Measurements from ENCODE around the gene EXOC3L1. TPM values are rescaled to one million over a fixed set of nuclear protein-coding genes. Genes with fewer than 3 reads are reported as not detected.

EXOC3L1 gene
- total RNA-seq, 2 experiments from 2014 or later = not detected

DNA sequence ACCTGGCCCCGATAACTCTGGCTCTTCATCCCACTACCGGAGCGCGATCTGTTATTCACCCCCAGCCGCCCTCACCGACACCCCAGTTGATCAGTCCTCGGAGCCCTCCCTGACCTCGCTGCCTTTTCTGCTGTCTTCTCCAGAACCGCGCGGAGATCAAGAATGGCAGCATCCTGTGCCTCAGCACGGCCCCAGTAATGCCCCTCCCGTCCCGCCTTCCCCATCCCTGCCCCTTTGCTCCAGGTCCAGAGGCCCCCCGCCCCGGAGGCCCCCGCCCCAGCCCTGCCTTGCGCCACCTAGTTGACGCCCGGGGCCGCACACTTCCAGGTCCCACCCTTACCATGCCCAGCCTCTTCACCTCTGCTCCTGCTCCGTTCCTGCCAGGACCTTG is 9.9 kb upstream of the EXOC3L1 start:
- H3K4me1 Mint-ChIP-seq (ENCODE audit: low read depth) = peaks cover 21% of the 10 kb centered on the region

DNA sequence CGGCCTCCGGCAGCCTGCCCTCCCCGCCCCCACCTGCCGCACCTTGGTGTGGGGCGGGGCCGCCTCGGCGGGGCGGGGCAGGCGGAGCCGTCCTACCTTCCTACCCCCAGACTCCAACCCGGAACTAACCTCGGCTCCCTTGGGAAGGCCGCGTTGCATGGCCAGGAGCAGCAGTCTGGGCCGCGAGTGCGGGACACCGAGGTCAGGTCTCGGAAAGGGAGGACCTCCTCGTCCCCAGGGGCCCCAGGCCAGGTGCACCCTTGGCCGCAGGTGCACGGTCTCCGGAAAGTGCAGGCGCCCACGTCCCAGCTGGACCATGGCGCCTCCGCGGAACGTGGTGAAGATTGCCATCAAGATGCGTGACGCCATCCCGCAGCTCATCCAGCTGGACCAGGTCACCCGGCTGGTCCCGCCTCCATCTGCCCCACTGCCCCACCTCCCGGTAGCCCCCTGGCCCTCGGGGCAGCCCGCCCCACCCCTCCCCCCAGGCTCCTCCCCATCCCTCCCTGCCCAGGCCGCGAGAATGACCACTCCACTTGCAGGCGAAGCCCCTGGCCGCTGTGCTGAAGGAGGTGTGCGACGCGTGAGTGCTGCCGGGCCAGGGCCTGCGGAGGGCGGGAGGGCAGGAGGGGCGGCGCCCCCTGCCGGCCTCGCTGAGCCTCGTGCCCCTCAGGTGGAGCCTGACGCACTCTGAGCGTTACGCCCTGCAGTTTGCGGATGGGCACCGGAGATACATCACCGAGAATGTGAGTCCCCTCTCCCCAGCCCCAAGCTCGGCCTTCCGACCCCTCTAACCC is 9.3 kb upstream of the EXOC3L1 start, which contains the start of gene ELMO3:
TSS of gene ELMO3 (plus strand) at position 121 of the 797 bp plus-strand sequence. CDS start at position 317, 196 bp downstream.
- Mint-ChIP-seq H3K4me3 (peak within 1 kb of the TSS; percentile 20), H3K36me3 (ENCODE audit: low read depth) (peaks cover 72% of the 10 kb centered on the region), H3K27ac (peak within 1 kb of the TSS; percentile 30), H3K4me1 (ENCODE audit: low read depth) (peaks cover 22% of the 10 kb centered on the region), H3K27me3 (no peaks in the 10 kb centered on the region), H3K9me3 (no peaks in the 10 kb centered on the region)
- no peaks in the 10 kb centered on the region for H3K27me3 ChIP-seq (ENCODE audit: control insufficient read depth in 1 of 2, insufficient read depth in 2 of 2, low read length in 2 of 2)
- peaks cover 23% of the 10 kb centered on the region for H3K4me1 ChIP-seq (ENCODE audit: insufficient read depth, low read length)
- peaks cover 77% of the 10 kb centered on the region for H3K36me3 ChIP-seq (ENCODE audit: insufficient read depth, low read length)
- H3K27ac ChIP-seq (ENCODE audit: low read depth in 1 of 2, low read length in 2 of 2) = no peak within 1 kb of the TSS
- H3K9me3 ChIP-seq (ENCODE audit: control insufficient read depth in 1 of 2, insufficient read depth in 1 of 2, low read length in 2 of 2) = no peaks in the 10 kb centered on the region
- intact Hi-C loops (cut with DNase I, micrococcal nuclease) = no loop called here
- DNase-seq (peak in 1 of 14 experiments; percentile 39), ATAC-seq (ENCODE audit: poor library complexity) (no peak)
- POLR2A ChIA-PET = no interaction called here
- CTCF ChIA-PET = interaction anchor here (1.5 kb wide), 1 partner anchor 28 kb away, joined by 6 read pairs; the partner anchor contains the start of gene TMEM208
- H3K4me3 ChIP-seq (ENCODE audit: low read length) = no peak within 1 kb of the TSS
- TF ChIP-seq CTCF (IDR thresholded peaks at IDR 0.05) = no peak

More for the DNA sequence above, 9.9 kb upstream of the EXOC3L1 start:
- no peak overlapping the region for H3K27ac Mint-ChIP-seq
- Histone ChIP-seq H3K4me3 (ENCODE audit: low read length) (no peak overlapping the region), H3K4me1 (ENCODE audit: insufficient read depth, low read length) (peaks cover 17% of the 10 kb centered on the region), H3K9me3 (ENCODE audit: control insufficient read depth in 1 of 2, insufficient read depth in 1 of 2, low read length in 2 of 2) (no peaks in the 10 kb centered on the region), H3K36me3 (ENCODE audit: insufficient read depth, low read length) (peaks cover 73% of the 10 kb centered on the region), H3K27ac (ENCODE audit: low read depth in 1 of 2, low read length in 2 of 2) (no peak overlapping the region), H3K27me3 (ENCODE audit: control insufficient read depth in 1 of 2, insufficient read depth in 2 of 2, low read length in 2 of 2) (no peaks in the 10 kb centered on the region)
- intact Hi-C loops (cut with DNase I, micrococcal nuclease) = no loop called here
- TF ChIP-seq CTCF (IDR thresholded peaks at IDR 0.05) = no peak
- DNase-seq = no peak
- H3K27me3 Mint-ChIP-seq = no peaks in the 10 kb centered on the region
- peaks cover 69% of the 10 kb centered on the region for H3K36me3 Mint-ChIP-seq (ENCODE audit: low read depth)
- no peak for ATAC-seq (ENCODE audit: poor library complexity)
- H3K4me3 Mint-ChIP-seq = no peak overlapping the region
- POLR2A ChIA-PET = no interaction called here
- CTCF ChIA-PET = no interaction called here
- H3K9me3 Mint-ChIP-seq = no peaks in the 10 kb centered on the region

GRCh38 chr16:67198238-67198734 is 8.3 kb upstream of the EXOC3L1 start:
- H3K27ac Mint-ChIP-seq = peak overlapping the region; percentile 30
- H3K4me1 Mint-ChIP-seq (ENCODE audit: low read depth) = peaks cover 31% of the 10 kb centered on the region
- H3K27me3 Mint-ChIP-seq = no peaks in the 10 kb centered on the region
- POLR2A ChIA-PET = interaction anchor here (0.9 kb wide), 1 partner anchor 29 kb away, joined by 4 read pairs; the partner anchor contains the start of gene TMEM208
- peaks cover 32% of the 10 kb centered on the region for H3K4me1 ChIP-seq (ENCODE audit: insufficient read depth, low read length)
- H3K4me3 ChIP-seq (ENCODE audit: low read length) = no peak overlapping the region
- H3K4me3 Mint-ChIP-seq = peak overlapping the region; percentile 20
- H3K9me3 ChIP-seq (ENCODE audit: control insufficient read depth in 1 of 2, insufficient read depth in 1 of 2, low read length in 2 of 2) = no peaks in the 10 kb centered on the region
- intact Hi-C loops (cut with DNase I, micrococcal nuclease) = no loop called here
- no peaks in the 10 kb centered on the region for H3K9me3 Mint-ChIP-seq
- H3K27me3 ChIP-seq (ENCODE audit: control insufficient read depth in 1 of 2, insufficient read depth in 2 of 2, low read length in 2 of 2) = no peaks in the 10 kb centered on the region
- peaks cover 77% of the 10 kb centered on the region for H3K36me3 Mint-ChIP-seq (ENCODE audit: low read depth)
- CTCF ChIA-PET = interaction anchor here (0.5 to 1.5 kb wide), 4 partner anchors 19 to 280 kb away, joined by 3 to 6 read pairs (median 3); partner anchors contain the start of gene TMEM208
- no peak for TF ChIP-seq CTCF (IDR thresholded peaks at IDR 0.05)
- peak in 3 of 14 experiments; percentile 19 to 59 (median 43) for DNase-seq
- peaks cover 80% of the 10 kb centered on the region for H3K36me3 ChIP-seq (ENCODE audit: insufficient read depth, low read length)
- no peak overlapping the region for H3K27ac ChIP-seq (ENCODE audit: low read depth in 1 of 2, low read length in 2 of 2)
- peak; percentile 58 for ATAC-seq (ENCODE audit: poor library complexity)
